ENCODE results near the gene MED10.

MED10 gene

DNA sequence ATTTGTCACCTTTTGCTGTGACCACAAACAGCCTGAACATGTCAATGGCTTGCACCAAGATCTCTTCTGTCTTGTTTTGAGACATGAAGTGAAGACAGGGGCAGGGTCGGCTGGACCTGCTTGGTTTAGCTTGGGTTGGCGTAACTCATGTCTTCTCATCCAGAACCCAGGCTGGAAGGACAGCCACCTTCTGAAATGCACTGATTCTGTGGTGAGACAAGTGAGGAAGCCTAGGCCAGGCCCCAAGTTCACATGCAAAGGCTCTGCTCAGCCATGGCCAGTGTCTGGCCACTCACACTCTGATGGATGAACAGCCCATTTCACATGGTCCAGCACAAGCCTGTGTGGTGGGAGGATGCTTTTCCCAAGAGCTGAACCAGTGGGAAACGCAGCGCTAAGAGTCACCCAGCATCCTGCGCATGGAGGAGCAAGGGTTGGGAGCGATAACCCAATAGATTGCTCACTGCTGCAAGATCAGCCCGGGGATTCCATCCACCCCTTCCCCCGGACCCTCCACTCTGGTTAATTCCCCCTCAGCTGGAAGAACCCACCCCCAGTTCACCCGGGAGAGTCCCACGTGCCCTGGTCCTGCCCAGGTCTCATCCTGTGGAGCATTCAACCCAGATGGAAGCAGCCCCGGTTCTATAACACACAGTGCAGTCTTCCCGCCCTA lies 16.2 kb upstream of the MED10 start:
- TF ChIP-seq, protein P1, sequence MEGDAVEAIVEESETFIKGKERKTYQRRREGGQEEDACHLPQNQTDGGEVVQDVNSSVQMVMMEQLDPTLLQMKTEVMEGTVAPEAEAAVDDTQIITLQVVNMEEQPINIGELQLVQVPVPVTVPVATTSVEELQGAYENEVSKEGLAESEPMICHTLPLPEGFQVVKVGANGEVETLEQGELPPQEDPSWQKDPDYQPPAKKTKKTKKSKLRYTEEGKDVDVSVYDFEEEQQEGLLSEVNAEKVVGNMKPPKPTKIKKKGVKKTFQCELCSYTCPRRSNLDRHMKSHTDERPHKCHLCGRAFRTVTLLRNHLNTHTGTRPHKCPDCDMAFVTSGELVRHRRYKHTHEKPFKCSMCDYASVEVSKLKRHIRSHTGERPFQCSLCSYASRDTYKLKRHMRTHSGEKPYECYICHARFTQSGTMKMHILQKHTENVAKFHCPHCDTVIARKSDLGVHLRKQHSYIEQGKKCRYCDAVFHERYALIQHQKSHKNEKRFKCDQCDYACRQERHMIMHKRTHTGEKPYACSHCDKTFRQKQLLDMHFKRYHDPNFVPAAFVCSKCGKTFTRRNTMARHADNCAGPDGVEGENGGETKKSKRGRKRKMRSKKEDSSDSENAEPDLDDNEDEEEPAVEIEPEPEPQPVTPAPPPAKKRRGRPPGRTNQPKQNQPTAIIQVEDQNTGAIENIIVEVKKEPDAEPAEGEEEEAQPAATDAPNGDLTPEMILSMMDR (IDR thresholded peaks at IDR 0.05; ENCODE audit: low read depth, low read length): no peak
- H3K4me3 ChIP-seq (ENCODE audit: low read depth, low read length): no peak overlapping the region

DNA sequence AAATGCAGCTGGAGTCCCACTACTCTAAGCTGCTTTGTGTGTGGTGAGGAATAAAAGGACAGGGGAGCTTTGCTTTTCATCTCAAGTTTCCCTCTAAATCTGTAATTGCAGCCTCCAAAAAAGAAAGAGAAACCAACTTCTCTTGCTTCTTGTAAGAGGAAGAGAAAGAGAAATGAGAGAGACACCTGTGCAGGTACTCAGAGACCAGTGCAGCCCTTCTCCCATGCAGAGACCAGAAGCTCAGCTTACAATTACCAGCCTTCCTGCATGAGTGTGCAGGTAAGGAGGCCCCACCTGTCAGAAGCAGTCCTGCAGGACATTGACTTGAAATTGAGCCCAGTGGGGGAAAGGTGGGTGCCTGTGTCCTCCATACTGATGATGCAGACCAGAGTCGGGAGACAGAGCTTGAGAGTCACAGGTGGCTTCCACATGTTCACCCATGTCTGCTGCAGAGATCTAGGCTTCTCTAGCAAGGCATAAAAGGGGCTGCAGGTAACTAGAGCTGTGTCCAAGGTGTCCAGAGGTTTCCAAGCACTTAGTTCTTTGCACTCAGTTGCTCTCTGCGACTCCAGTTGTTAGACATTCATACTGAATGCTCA lies 15.3 kb upstream of the MED10 start:
- H3K4me3 ChIP-seq (ENCODE audit: low read depth, low read length): no peak overlapping the region
- TF ChIP-seq, protein P1 (IDR thresholded peaks at IDR 0.05; ENCODE audit: low read depth, low read length): no peak

DNA sequence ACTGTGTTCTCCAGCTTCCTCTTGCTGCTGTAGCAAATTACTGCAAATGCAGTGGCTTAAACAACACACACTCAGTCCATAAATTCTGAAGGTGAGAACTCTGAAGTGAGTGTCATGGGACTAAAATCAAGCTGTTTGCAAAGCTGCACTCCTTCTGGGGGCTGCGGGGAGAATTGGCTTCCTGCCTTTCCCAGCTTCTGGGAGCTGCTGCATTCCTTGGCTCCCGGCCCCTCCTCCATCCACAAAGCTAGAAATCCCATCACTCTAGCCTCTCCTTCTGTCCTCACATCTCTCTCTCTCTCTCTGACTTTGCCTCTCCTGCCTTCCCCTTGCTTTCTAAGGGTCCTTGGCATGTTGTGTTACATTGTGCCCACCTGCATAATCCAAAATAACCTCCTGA lies 14.2 kb upstream of the MED10 start:
- TF ChIP-seq, protein P1 (IDR thresholded peaks at IDR 0.05; ENCODE audit: low read depth, low read length): no peak
- H3K4me3 ChIP-seq (ENCODE audit: low read depth, low read length): no peak overlapping the region

DNA sequence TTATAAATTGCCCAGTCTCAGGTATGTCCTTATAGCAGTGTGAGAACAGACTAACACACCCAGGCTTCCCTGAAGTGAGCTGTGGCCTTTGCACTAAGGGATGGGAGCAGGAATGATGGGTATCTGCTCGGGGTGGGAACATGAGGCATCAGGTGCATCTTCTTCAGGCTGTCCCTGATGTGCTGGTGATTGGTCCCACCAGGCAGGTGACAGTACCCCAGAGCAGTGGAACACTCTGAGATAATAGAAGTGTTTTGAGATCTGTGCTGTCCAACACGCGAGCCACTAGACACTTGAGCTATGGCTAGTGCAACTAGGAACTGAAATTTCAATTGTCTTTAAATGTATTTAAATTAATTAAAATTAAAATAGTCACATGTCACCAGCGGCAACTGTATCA lies 12.8 kb upstream of the MED10 start:
- TF ChIP-seq, protein P1 (IDR thresholded peaks at IDR 0.05; ENCODE audit: low read depth, low read length): no peak
- no peak overlapping the region for H3K4me3 ChIP-seq (ENCODE audit: low read depth, low read length)

- TF ChIP-seq, protein P1 (IDR thresholded peaks at IDR 0.05; ENCODE audit: low read depth, low read length): no peak
- H3K4me3 ChIP-seq (ENCODE audit: low read depth, low read length): no peak overlapping the region
Measured at GRCh38 chr5:6389946-6390530, 11.7 kb upstream of the MED10 start.

- H3K4me3 ChIP-seq (ENCODE audit: low read depth, low read length): no peak overlapping the region
- TF ChIP-seq, protein P1 (IDR thresholded peaks at IDR 0.05; ENCODE audit: low read depth, low read length): no peak
Measured at GRCh38 chr5:6389397-6389796, 11.1 kb upstream of the MED10 start.

GRCh38 chr5:6387970-6388369 lies 9.6 kb upstream of the MED10 start:
- TF ChIP-seq, protein P1 (IDR thresholded peaks at IDR 0.05; ENCODE audit: low read depth, low read length): no peak
- no peak overlapping the region for H3K4me3 ChIP-seq (ENCODE audit: low read depth, low read length)
